BLaER1 (cell line): ENCODE measurements around the gene HLA-C.
"Not testable (repeated sequence)": the region's sequence is repeated elsewhere in the genome, so short reads cannot be mapped to it uniquely, and the experiment has no call there.

Experiments
- H3K27ac ChIP-seq: shearing (Covaris generic); formaldehyde crosslinking; 2 replicates; pipeline ENCODE4 v1.8.1; 2022
- H3K27me3 ChIP-seq: shearing (Covaris generic); formaldehyde crosslinking; 2 replicates; pipeline ENCODE4 v1.8.1; 2022
- H3K36me3 ChIP-seq: shearing (Covaris generic); formaldehyde crosslinking; 2 replicates; pipeline ENCODE4 v1.8.1; 2022
- H3K4me1 ChIP-seq: shearing (Covaris generic); formaldehyde crosslinking; 2 replicates; pipeline ENCODE4 v1.8.1; 2022
- H3K4me2 ChIP-seq: shearing (Covaris generic); formaldehyde crosslinking; 2 replicates; pipeline ENCODE4 v1.8.1; 2022
- H3K4me3 ChIP-seq: shearing (Covaris generic); formaldehyde crosslinking; 2 replicates; pipeline ENCODE4 v1.8.1; 2022
- H3K9ac ChIP-seq: shearing (Covaris generic); formaldehyde crosslinking; 2 replicates; pipeline ENCODE4 v1.8.1; 2022
- H3K9me3 ChIP-seq: shearing (Covaris generic); formaldehyde crosslinking; 2 replicates; pipeline ENCODE4 v1.8.1; 2022
- H4K20me1 ChIP-seq: shearing (Covaris generic); formaldehyde crosslinking; 2 replicates; pipeline ENCODE4 v1.8.1; 2022
- Cebpa-rat ChIP-seq: shearing (Covaris generic); IDR thresholded peaks from 2 replicates; pipeline ENCODE4 v1.8.1; 2022

Gene HLA-C

GRCh38 chr6:31270788-31271640 lies 878 bp downstream of the HLA-C start:
- H4K20me1 ChIP-seq, result peaks cover 10% of the 10 kb centered on the region; the same call in 1 of the 2 replicates
- peak overlapping the region; percentile 79 for H3K4me2 ChIP-seq
- peak overlapping the region; percentile 87 for H3K9ac ChIP-seq
- peaks cover 15% of the 10 kb centered on the region for H3K36me3 ChIP-seq
- no peaks in the 10 kb centered on the region for H3K9me3 ChIP-seq
- H3K4me3 ChIP-seq, result peak overlapping the region; percentile 70
- TF ChIP-seq Cebpa-rat, result no peak
- H3K4me1 ChIP-seq, result peaks cover 14% of the 10 kb centered on the region
- H3K27ac ChIP-seq, result peak overlapping the region; percentile 87
- no peaks in the 10 kb centered on the region for H3K27me3 ChIP-seq

DNA sequence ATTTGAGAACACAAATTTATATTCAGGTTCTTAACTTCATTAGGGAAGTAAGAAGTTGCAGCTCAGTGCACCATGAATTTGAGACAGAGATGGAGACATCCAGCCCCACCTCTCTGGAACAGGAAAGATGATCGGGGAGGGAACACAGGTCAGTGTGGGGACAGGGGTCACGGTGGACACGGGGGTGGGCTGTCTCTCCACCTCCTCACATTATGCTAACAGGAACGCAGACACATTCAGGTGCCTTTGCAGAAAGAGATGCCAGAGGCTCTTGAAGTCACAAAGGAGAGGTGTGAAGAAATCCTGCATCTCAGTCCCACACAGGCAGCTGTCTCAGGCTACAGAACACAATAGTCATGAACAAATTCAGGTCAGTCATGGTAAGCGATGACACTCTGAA lies 3.1 kb downstream of the HLA-C start:
- Histone ChIP-seq H3K36me3 (peaks cover 15% of the 10 kb centered on the region), H3K27ac (no peak overlapping the region), H3K4me2 (no peak overlapping the region), H3K4me3 (no peak overlapping the region), H3K9ac (no peak overlapping the region), H3K9me3 (no peaks in the 10 kb centered on the region; the same call in 1 of the 2 replicates), H4K20me1 (peaks cover 10% of the 10 kb centered on the region; the same call in 1 of the 2 replicates), H3K27me3 (no peaks in the 10 kb centered on the region), H3K4me1 (peaks cover 14% of the 10 kb centered on the region)
- no peak for TF ChIP-seq Cebpa-rat

DNA sequence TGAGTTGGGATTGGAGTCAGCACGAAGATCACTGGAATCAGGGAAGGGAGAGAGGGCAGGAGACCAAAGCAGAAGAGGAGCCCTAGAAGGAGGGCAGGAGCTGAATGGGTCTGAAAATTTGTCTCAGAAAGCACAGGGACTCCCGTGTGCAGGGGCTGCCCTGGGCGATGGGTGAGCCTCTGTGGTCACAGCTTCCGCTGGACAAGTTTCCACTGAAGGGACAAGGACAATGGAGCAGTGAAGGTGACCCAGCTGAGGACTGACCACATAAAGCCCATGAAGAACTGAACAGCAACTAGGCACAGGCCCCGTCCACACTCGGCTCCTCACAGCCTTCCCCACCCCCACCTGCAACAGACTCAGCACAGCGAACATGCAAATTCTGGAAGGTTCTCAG lies 3.5 kb downstream of the HLA-C start:
- no peaks in the 10 kb centered on the region; the same call in 1 of the 2 replicates for H3K9me3 ChIP-seq
- peaks cover 10% of the 10 kb centered on the region; the same call in 1 of the 2 replicates for H4K20me1 ChIP-seq
- H3K4me1 ChIP-seq, result peaks cover 14% of the 10 kb centered on the region
- H3K36me3 ChIP-seq, result peaks cover 15% of the 10 kb centered on the region
- no peak overlapping the region for H3K4me3 ChIP-seq
- no peak overlapping the region for H3K4me2 ChIP-seq
- TF ChIP-seq Cebpa-rat, result no peak
- H3K9ac ChIP-seq, result no peak overlapping the region
- no peaks in the 10 kb centered on the region for H3K27me3 ChIP-seq
- no peak overlapping the region for H3K27ac ChIP-seq

DNA sequence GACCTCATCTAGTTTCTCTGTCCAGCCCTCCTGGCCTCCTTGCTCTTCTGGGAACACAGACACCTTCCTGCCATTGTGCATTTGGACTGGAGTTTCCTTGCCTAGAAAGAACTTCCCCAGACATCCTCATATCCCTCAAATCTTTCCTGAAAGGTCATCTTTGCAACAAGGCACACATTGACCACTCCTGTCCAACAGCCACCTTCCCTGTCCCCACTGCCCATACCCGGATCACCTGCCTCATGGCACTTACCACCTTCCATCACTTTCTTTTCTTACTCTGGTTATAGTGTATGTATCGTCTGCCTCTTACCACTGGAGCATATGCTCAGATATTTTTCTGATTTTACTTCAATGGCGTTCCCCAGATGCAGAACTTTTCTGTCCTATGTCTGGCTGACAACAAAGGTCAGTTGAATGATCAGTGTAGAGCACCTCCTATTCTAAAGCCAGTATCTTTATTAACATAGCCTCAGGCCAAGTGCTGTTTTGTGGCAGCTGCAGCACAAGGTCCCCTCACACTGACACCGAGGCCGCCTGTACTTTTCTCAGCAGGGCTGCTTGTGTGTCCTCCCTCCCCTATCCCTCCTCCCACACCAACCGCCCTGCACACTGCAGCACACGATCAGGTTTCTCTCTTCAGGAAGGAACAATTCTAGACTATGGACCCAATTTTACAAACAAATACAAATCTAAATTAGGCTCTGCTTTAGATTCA lies 4.1 kb downstream of the HLA-C start:
- H3K4me1 ChIP-seq, result peaks cover 13% of the 10 kb centered on the region
- peaks cover 3% of the 10 kb centered on the region for H3K9me3 ChIP-seq
- peaks cover 10% of the 10 kb centered on the region; the same call in 1 of the 2 replicates for H4K20me1 ChIP-seq
- no peak overlapping the region for H3K27ac ChIP-seq
- no peak overlapping the region for H3K4me2 ChIP-seq
- no peak for TF ChIP-seq Cebpa-rat
- no peaks in the 10 kb centered on the region for H3K27me3 ChIP-seq
- H3K9ac ChIP-seq, result no peak overlapping the region
- no peak overlapping the region for H3K4me3 ChIP-seq
- H3K36me3 ChIP-seq, result peaks cover 15% of the 10 kb centered on the region

- Histone ChIP-seq H3K9me3 (peaks cover 10% of the 10 kb centered on the region), H3K4me2 (no peak overlapping the region), H3K4me3 (no peak overlapping the region), H4K20me1 (peaks cover 10% of the 10 kb centered on the region; the same call in 1 of the 2 replicates), H3K27ac (no peak overlapping the region), H3K36me3 (peaks cover 15% of the 10 kb centered on the region), H3K4me1 (peaks cover 7% of the 10 kb centered on the region), H3K9ac (no peak overlapping the region), H3K27me3 (no peaks in the 10 kb centered on the region)
- TF ChIP-seq Cebpa-rat, result no peak
These were observed 5.1 kb downstream of the HLA-C start for GRCh38 chr6:31266567-31267360.

DNA sequence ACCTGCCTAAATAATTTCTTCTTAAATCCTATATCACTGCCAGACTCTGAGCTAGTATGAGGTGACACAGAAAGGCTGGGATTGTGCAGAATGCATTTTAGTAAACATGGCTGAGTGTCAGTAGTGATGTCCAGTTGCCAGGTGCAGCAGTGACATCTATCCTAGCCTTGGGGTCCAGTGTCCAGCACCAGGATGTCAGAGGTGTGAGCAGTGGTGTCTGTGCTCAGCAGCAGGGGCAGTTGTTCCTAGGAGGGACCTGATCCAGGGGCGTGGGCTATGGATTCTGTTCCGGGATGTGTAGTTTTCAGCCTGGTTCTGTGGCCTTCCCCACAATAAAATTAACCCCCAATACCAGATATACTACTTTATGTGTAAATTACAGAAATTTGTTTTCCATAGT lies 6.0 kb downstream of the HLA-C start:
- Histone ChIP-seq H3K4me3 (no peak overlapping the region), H3K4me1 (peaks cover 7% of the 10 kb centered on the region), H3K9ac (no peak overlapping the region), H4K20me1 (peaks cover 8% of the 10 kb centered on the region; the same call in 1 of the 2 replicates), H3K4me2 (no peak overlapping the region), H3K27ac (no peak overlapping the region), H3K27me3 (no peaks in the 10 kb centered on the region), H3K36me3 (peaks cover 15% of the 10 kb centered on the region), H3K9me3 (peaks cover 13% of the 10 kb centered on the region)
- TF ChIP-seq Cebpa-rat, result no peak

- not testable (repeated sequence) for H3K4me3 ChIP-seq, H3K36me3 ChIP-seq, H4K20me1 ChIP-seq, H3K27me3 ChIP-seq, H3K27ac ChIP-seq, H3K4me2 ChIP-seq, H3K4me1 ChIP-seq, H3K9ac ChIP-seq
- H3K9me3 ChIP-seq, result peaks cover 13% of the 10 kb centered on the region
These were observed 8.5 kb downstream of the HLA-C start for GRCh38 chr6:31263346-31263933.

DNA sequence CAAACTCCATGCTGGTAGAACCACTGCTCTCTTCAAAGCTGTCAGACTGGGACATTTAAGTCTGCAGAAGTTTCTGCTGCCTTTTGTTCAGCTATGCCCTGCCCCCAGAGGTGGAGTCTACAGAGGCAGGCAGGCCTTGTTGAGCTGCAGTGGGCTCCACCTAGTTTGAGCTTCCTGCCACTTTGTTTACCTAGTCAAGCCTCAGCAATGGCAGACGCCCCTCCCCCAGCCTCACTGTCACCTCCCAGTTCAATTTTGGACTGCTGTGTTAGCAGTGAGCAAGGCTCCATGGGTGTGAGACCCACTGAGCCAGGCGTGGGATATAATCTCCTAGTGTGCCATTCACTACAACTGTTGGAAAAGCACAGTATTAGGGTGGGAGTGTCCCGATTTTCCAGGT lies 11.9 kb downstream of the HLA-C start:
- H3K36me3 ChIP-seq, H3K4me2 ChIP-seq, H3K4me3 ChIP-seq, H3K9ac ChIP-seq, H3K27ac ChIP-seq, H4K20me1 ChIP-seq, H3K27me3 ChIP-seq, H3K4me1 ChIP-seq: not testable (repeated sequence)
- peaks cover 13% of the 10 kb centered on the region for H3K9me3 ChIP-seq

- no peaks in the 10 kb centered on the region for H3K36me3 ChIP-seq
- H3K9me3 ChIP-seq, result peaks cover 7% of the 10 kb centered on the region
- no peak overlapping the region for H3K9ac ChIP-seq
- H3K4me2 ChIP-seq, result no peak overlapping the region
- H3K27me3 ChIP-seq, result no peaks in the 10 kb centered on the region
- H4K20me1 ChIP-seq, result no peaks in the 10 kb centered on the region
- no peak overlapping the region for H3K27ac ChIP-seq
- no peaks in the 10 kb centered on the region for H3K4me1 ChIP-seq
- no peak for TF ChIP-seq Cebpa-rat
- no peak overlapping the region for H3K4me3 ChIP-seq
These were observed 19.3 kb downstream of the HLA-C start for GRCh38 chr6:31252625-31253024.
